BLaER1 treated with 17β-estradiol and CSF1 and Interleukin-3, amounts not matched to agents 10 nM and 100 nM (cell line): Measurements from ENCODE around the gene PFDN2.

Source experiments
- H3K27ac ChIP-seq, 11 experiments: shearing (Covaris generic); formaldehyde crosslinking; 2 replicates each; pipeline ENCODE4 v1.8.1; 2022
- H3K27me3 ChIP-seq, 11 experiments: shearing (Covaris generic); formaldehyde crosslinking; 2 replicates each; pipeline ENCODE4 v1.8.1; 2022
- H3K36me3 ChIP-seq, 11 experiments: shearing (Covaris generic); formaldehyde crosslinking; 2 replicates each; pipeline ENCODE4 v1.8.1; 2022
- H3K4me1 ChIP-seq, 10 experiments: shearing (Covaris generic); formaldehyde crosslinking; 2 replicates each; pipeline ENCODE4 v1.8.1; 2022
- H3K4me2 ChIP-seq, 11 experiments: shearing (Covaris generic); formaldehyde crosslinking; 2 replicates each; pipeline ENCODE4 v1.8.1; 2022
- H3K4me3 ChIP-seq, 10 experiments: shearing (Covaris generic); formaldehyde crosslinking; 2 replicates each; pipeline ENCODE4 v1.8.1; 2022
- H3K9ac ChIP-seq, 11 experiments: shearing (Covaris generic); formaldehyde crosslinking; 2 replicates each; pipeline ENCODE4 v1.8.1; 2022
- H3K9me3 ChIP-seq, 11 experiments: shearing (Covaris generic); formaldehyde crosslinking; replicated peaks in 1 of 11; 2 replicates each; pipeline ENCODE4 v1.8.1; 2022
- H4K20me1 ChIP-seq, 11 experiments: shearing (Covaris generic); formaldehyde crosslinking; 2 replicates each; pipeline ENCODE4 v1.8.1; 2022
- Cebpa-rat ChIP-seq, 11 experiments: shearing (Covaris generic); IDR thresholded peaks; 2 replicates each; pipeline ENCODE4 v1.8.1; 2022

The PFDN2 gene

GRCh38 chr1:161091796-161092507 is 25.9 kb downstream of the PFDN2 start:
- H3K4me1 ChIP-seq = peaks cover under 1 to 79% (median 17%) of the 10 kb centered on the region in 10 experiments; a peak in 16 of 20 replicates
- no peak overlapping the region for H3K9ac ChIP-seq
- no peak overlapping the region for H3K4me3 ChIP-seq
- TF ChIP-seq Cebpa-rat (IDR thresholded peaks at IDR 0.05) = no peak
- no peaks in the 10 kb centered on the region for H3K36me3 ChIP-seq
- no peaks in the 10 kb centered on the region for H3K9me3 ChIP-seq
- no peak overlapping the region for H3K27ac ChIP-seq
- H4K20me1 ChIP-seq = no peaks in the 10 kb centered on the region
- H3K27me3 ChIP-seq = no peaks in the 10 kb centered on the region
- peak overlapping the region in 3 of 11 experiments; percentile 59 to 71 (median 63); a peak in 7 of 22 replicates for H3K4me2 ChIP-seq

GRCh38 chr1:161091093-161091492 is 26.7 kb downstream of the PFDN2 start:
- H3K27ac ChIP-seq = no peak overlapping the region
- H3K27me3 ChIP-seq = no peaks in the 10 kb centered on the region
- no peaks in the 10 kb centered on the region for H3K36me3 ChIP-seq
- no peaks in the 10 kb centered on the region for H4K20me1 ChIP-seq
- H3K9ac ChIP-seq = no peak overlapping the region
- no peak overlapping the region for H3K4me3 ChIP-seq
- H3K4me1 ChIP-seq = peaks cover 0 to 79% (median 10%) of the 10 kb centered on the region in 10 experiments; a peak in 10 of 20 replicates
- no peak for TF ChIP-seq Cebpa-rat (IDR thresholded peaks at IDR 0.05)
- no peaks in the 10 kb centered on the region for H3K9me3 ChIP-seq
- H3K4me2 ChIP-seq = no peak overlapping the region

- Histone ChIP-seq H3K27ac (no peak overlapping the region), H3K36me3 (no peaks in the 10 kb centered on the region), H3K27me3 (no peaks in the 10 kb centered on the region), H3K9ac (no peak overlapping the region), H3K4me3 (no peak overlapping the region), H3K4me1 (peaks cover 0 to 79% (median 9%) of the 10 kb centered on the region in 10 experiments; a peak in 9 of 20 replicates), H3K4me2 (no peak overlapping the region), H3K9me3 (no peaks in the 10 kb centered on the region), H4K20me1 (no peaks in the 10 kb centered on the region)
- TF ChIP-seq Cebpa-rat (IDR thresholded peaks at IDR 0.05) = no peak
Observed at GRCh38 chr1:161090617-161091016, 27.2 kb downstream of the PFDN2 start.

- no peaks in the 10 kb centered on the region for H3K9me3 ChIP-seq
Observed at GRCh38 chr1:161089938-161090337, 27.9 kb downstream of the PFDN2 start.

GRCh38 chr1:161089251-161089924 is 28.4 kb downstream of the PFDN2 start, which contains the start of gene NECTIN4:
TSS of gene NECTIN4 (minus strand) at chr1:161089558. CDS start at chr1:161089296, 262 bp downstream.
- Histone ChIP-seq H3K36me3 (no peaks in the 10 kb centered on the region), H3K27ac (peak within 1 kb of the TSS in 4 of 11 experiments; percentile 5 to 50 (median 28); a peak in 4 of 22 replicates)

More at GRCh38 chr1:161089938-161090337, 27.9 kb downstream of the PFDN2 start:
- Histone ChIP-seq H3K36me3 (no peaks in the 10 kb centered on the region), H4K20me1 (no peaks in the 10 kb centered on the region), H3K27me3 (no peaks in the 10 kb centered on the region), H3K4me1 (peaks cover 0 to 80% (median 12%) of the 10 kb centered on the region in 10 experiments; a peak in 9 of 20 replicates), H3K4me2 (peak overlapping the region in 4 of 11 experiments; percentile 18 to 85 (median 74); a peak in 6 of 22 replicates), H3K27ac (no peak overlapping the region; a peak in 1 of 22 replicates), H3K4me3 (no peak overlapping the region), H3K9ac (no peak overlapping the region)
- no peak for TF ChIP-seq Cebpa-rat (IDR thresholded peaks at IDR 0.05)

GRCh38 chr1:161088587-161089110 is 29.2 kb downstream of the PFDN2 start:
- Histone ChIP-seq H3K4me3 (no peak overlapping the region), H3K27ac (peak overlapping the region in 4 of 11 experiments; percentile 5 to 50 (median 28); a peak in 4 of 22 replicates), H3K9me3 (no peaks in the 10 kb centered on the region), H3K36me3 (no peaks in the 10 kb centered on the region), H4K20me1 (no peaks in the 10 kb centered on the region), H3K27me3 (no peaks in the 10 kb centered on the region), H3K4me2 (peak overlapping the region in 4 of 11 experiments; percentile 39 to 85 (median 74); a peak in 8 of 22 replicates), H3K9ac (peak overlapping the region in 2 of 11 experiments; percentile 19 to 21; a peak in 2 of 22 replicates), H3K4me1 (peaks cover 0 to 89% (median 20%) of the 10 kb centered on the region in 10 experiments; a peak in 13 of 20 replicates)
- TF ChIP-seq Cebpa-rat (IDR thresholded peaks at IDR 0.05) = no peak

More at GRCh38 chr1:161089251-161089924, 28.4 kb downstream of the PFDN2 start, which contains the start of gene NECTIN4:
- Histone ChIP-seq H3K9ac (peak within 1 kb of the TSS in 2 of 11 experiments; percentile 19 to 21; a peak in 2 of 22 replicates), H3K4me1 (peaks cover 0 to 83% (median 15%) of the 10 kb centered on the region in 10 experiments; a peak in 10 of 20 replicates), H3K9me3 (no peaks in the 10 kb centered on the region), H3K27me3 (no peaks in the 10 kb centered on the region), H4K20me1 (no peaks in the 10 kb centered on the region), H3K4me2 (peak within 1 kb of the TSS in 4 of 11 experiments; percentile 39 to 85 (median 74); a peak in 8 of 22 replicates), H3K4me3 (no peak within 1 kb of the TSS)
- TF ChIP-seq Cebpa-rat (IDR thresholded peaks at IDR 0.05) = no peak

- Histone ChIP-seq H3K4me3 (no peak overlapping the region), H3K4me2 (peak overlapping the region in 4 of 11 experiments; percentile 6 to 84 (median 74); a peak in 4 of 22 replicates)
Observed at GRCh38 chr1:161086457-161086856, 31.4 kb downstream of the PFDN2 start.

GRCh38 chr1:161085165-161085564 is 32.7 kb downstream of the PFDN2 start:
- Histone ChIP-seq H3K27me3 (no peaks in the 10 kb centered on the region), H3K4me2 (peak overlapping the region in 5 of 11 experiments; percentile 69 to 84 (median 75); a peak in 9 of 22 replicates)

More at GRCh38 chr1:161086457-161086856, 31.4 kb downstream of the PFDN2 start:
- Histone ChIP-seq H4K20me1 (no peaks in the 10 kb centered on the region), H3K9me3 (no peaks in the 10 kb centered on the region), H3K27ac (peak overlapping the region in 3 of 11 experiments; percentile 19 to 86 (median 79); a peak in 5 of 22 replicates), H3K27me3 (no peaks in the 10 kb centered on the region), H3K4me1 (peaks cover 0 to 89% (median 27%) of the 10 kb centered on the region in 10 experiments; a peak in 13 of 20 replicates), H3K9ac (no peak overlapping the region; a peak in 1 of 22 replicates), H3K36me3 (no peaks in the 10 kb centered on the region)
- no peak for TF ChIP-seq Cebpa-rat (IDR thresholded peaks at IDR 0.05)

More at GRCh38 chr1:161085165-161085564, 32.7 kb downstream of the PFDN2 start:
- Histone ChIP-seq H3K4me1 (peaks cover 0 to 99% (median 27%) of the 10 kb centered on the region in 10 experiments; a peak in 13 of 20 replicates), H3K4me3 (no peak overlapping the region), H3K9ac (peak overlapping the region in 4 of 11 experiments; percentile 53 to 66 (median 60); a peak in 6 of 22 replicates), H4K20me1 (no peaks in the 10 kb centered on the region), H3K27ac (peak overlapping the region in 5 of 11 experiments; percentile 37 to 86 (median 74); a peak in 9 of 22 replicates), H3K36me3 (no peaks in the 10 kb centered on the region), H3K9me3 (no peaks in the 10 kb centered on the region)
- no peak for TF ChIP-seq Cebpa-rat (IDR thresholded peaks at IDR 0.05)
